SK-N-SH (cell line): ENCODE results near the gene NLGN2. TPM values are rescaled to one million over a fixed set of nuclear protein-coding genes. Genes with fewer than 3 reads are reported as not detected.
A peak's percentile ranks its signal among the peaks of the same experiment; 100 is the strongest.

Experiments used
- CTCF ChIA-PET: fragments of 300-600, 350-600 bp; formaldehyde crosslinking; extraction: SDS; loops from one replicate; lab custom pipeline; 2021; lab: Yijun Ruan, JAX
- POLR2A ChIA-PET: fragments of 350-600 bp; sonication (Branson Sonifier 250); formaldehyde crosslinking; extraction: SDS; loops from one replicate; lab custom pipeline; 2020; ENCODE audit warnings: antibody characterized with exemption, inconsistent platforms; lab: Yijun Ruan, JAX
- DNase-seq: peaks from one replicate; pipeline ENCODE4 v3.0.0; 2012
- H2AFZ ChIP-seq: fragments of 200-600 bp; sonication (generic); 2 replicates; pipeline ENCODE4 v1.8.1; 2016; ENCODE audit warnings: antibody characterized with exemption, mild to moderate bottlenecking, low read depth
- H3F3A ChIP-seq: fragments of 200-600 bp; sonication (generic); replicated peaks from 2 replicates; pipeline ENCODE3; 2016; ENCODE audit warnings: antibody characterized with exemption, mild to moderate bottlenecking; ENCODE audit not compliant: insufficient read depth
- H3K27ac ChIP-seq, 2 experiments: fragments of 200-500 bp in 1 of 2; fragments of 200-600 bp in 1 of 2; sonication (Bioruptor generic) in 1 of 2; sonication (generic), shearing (Covaris generic) in 1 of 2; 2 replicates each; pipeline versions ENCODE4 v1.5.1 to v1.6.1; 2014 to 2016; ENCODE audit warnings: low read depth in 2 of 2, inconsistent platforms in 1 of 2, low read length in 1 of 2, mild to moderate bottlenecking in 1 of 2, mixed read lengths in 1 of 2
- H3K27me3 ChIP-seq: fragments of 200-600 bp; sonication (generic), shearing (Covaris generic); 2 replicates; pipeline ENCODE4 v1.6.1; 2016; ENCODE audit warnings: mixed run types; ENCODE audit not compliant: insufficient read depth
- H3K36me3 ChIP-seq, 2 experiments: fragments of 200-500 bp in 1 of 2; fragments of 200-600 bp in 1 of 2; sonication (Bioruptor generic) in 1 of 2; sonication (generic) in 1 of 2; replicated peaks in 1 of 2; 2 replicates each; pipeline versions ENCODE3 to v1.5.1; 2014 to 2016; ENCODE audit warnings: low read length in 1 of 2, mild to moderate bottlenecking in 1 of 2; ENCODE audit not compliant: insufficient read depth in 2 of 2, control insufficient read depth in 1 of 2
- H3K4me1 ChIP-seq, 2 experiments: fragments of 200-500 bp in 1 of 2; fragments of 200-600 bp in 1 of 2; sonication (Bioruptor generic) in 1 of 2; sonication (generic), shearing (Covaris generic) in 1 of 2; 2 replicates each; pipeline versions ENCODE4 v1.5.1 to v1.6.1; 2014 to 2016; ENCODE audit warnings: low read depth in 1 of 2, low read length in 1 of 2, mixed run types in 1 of 2; ENCODE audit not compliant: insufficient read depth in 2 of 2, control insufficient read depth in 1 of 2
- H3K4me2 ChIP-seq: fragments of 200-600 bp; sonication (generic), shearing (Covaris generic); 2 replicates; pipeline ENCODE4 v1.6.1; 2017; ENCODE audit warnings: mixed run types
- H3K4me3 ChIP-seq, 2 experiments: fragments of 200-500 bp in 1 of 2; fragments of 200-600 bp in 1 of 2; sonication (Bioruptor generic) in 1 of 2; sonication (generic), shearing (Covaris generic) in 1 of 2; 2 replicates each; pipeline versions ENCODE4 v1.5.1 to v1.8.1; 2014 to 2016; ENCODE audit warnings: low read depth in 2 of 2, inconsistent platforms in 1 of 2, low read length in 1 of 2, mild to moderate bottlenecking in 1 of 2, mixed read lengths in 1 of 2, moderate library complexity in 1 of 2
- H3K79me2 ChIP-seq: fragments of 200-600 bp; sonication (generic); 2 replicates; pipeline ENCODE4 v1.8.1; 2017; ENCODE audit warnings: mild to moderate bottlenecking; ENCODE audit not compliant: insufficient read depth
- H3K9ac ChIP-seq: fragments of 200-600 bp; sonication (generic); 2 replicates; pipeline ENCODE4 v1.6.1; 2017; ENCODE audit warnings: mixed run types
- H3K9me2 ChIP-seq: fragments of 200-600 bp; sonication (generic); 2 replicates; pipeline ENCODE4 v1.6.1; 2017; ENCODE audit warnings: mixed run types
- H3K9me3 ChIP-seq: fragments of 200-600 bp; sonication (generic); 2 replicates; pipeline ENCODE4 v1.6.1; 2017; ENCODE audit warnings: mixed run types, mild to moderate bottlenecking, moderate library complexity
- H4K20me1 ChIP-seq: fragments of 200-600 bp; sonication (generic); 2 replicates; pipeline ENCODE4 v1.6.1; 2017; ENCODE audit warnings: mild to moderate bottlenecking, mixed run types; ENCODE audit not compliant: insufficient read depth
- CHD2 ChIP-seq: fragments of 150-350 bp; IDR thresholded peaks from 2 replicates; pipeline ENCODE4 v1.6.1; 2018; ENCODE audit warnings: low read length; ENCODE audit not compliant: partially characterized antibody
- ELF1 ChIP-seq: IDR thresholded peaks from 2 replicates; pipeline ENCODE4 v1.4.0; 2012
- EP300 ChIP-seq, 2 experiments: IDR thresholded peaks; 2 replicates each; pipeline versions ENCODE4 v1.4.0 to v1.6.1; 2012; ENCODE audit warnings: borderline replicate concordance in 1 of 2, low read depth in 1 of 2, low read length in 1 of 2
- GATA2 ChIP-seq: sonication (generic); formaldehyde crosslinking; IDR thresholded peaks from 2 replicates; pipeline ENCODE4 v1.5.0; 2020; ENCODE audit warnings: mild to moderate bottlenecking, missing genetic modification reagents
- IRF3 ChIP-seq: fragments of 150-350 bp; IDR thresholded peaks from 2 replicates; pipeline ENCODE4 v1.6.1; 2016; ENCODE audit warnings: mild to moderate bottlenecking, low read depth, low read length
- NFIC ChIP-seq: IDR thresholded peaks from 2 replicates; pipeline ENCODE4 v1.4.0; 2012; ENCODE audit warnings: borderline replicate concordance
- NRF1 ChIP-seq: IDR thresholded peaks from 2 replicates; pipeline ENCODE4 v1.6.1; 2012; ENCODE audit warnings: low read depth, mild to moderate bottlenecking, low read length
- PBX3 ChIP-seq: IDR thresholded peaks from 2 replicates; pipeline ENCODE4; 2012
- RCOR1 ChIP-seq: fragments of 150-350 bp; IDR thresholded peaks from 2 replicates; pipeline ENCODE4 v1.6.1; 2017; ENCODE audit warnings: antibody characterized with exemption, low read length
- RXRA ChIP-seq: IDR thresholded peaks from 2 replicates; pipeline ENCODE4 v1.4.0; 2012; ENCODE audit warnings: low read depth, mild to moderate bottlenecking, borderline replicate concordance
- SIN3A ChIP-seq: IDR thresholded peaks from 2 replicates; pipeline ENCODE4 v1.6.1; 2012; ENCODE audit warnings: low read depth, mild to moderate bottlenecking, low read length, moderate library complexity, borderline replicate concordance
- SMC3 ChIP-seq: IDR thresholded peaks from 2 replicates; pipeline ENCODE4 v1.6.1; 2012; ENCODE audit warnings: low read depth, low read length, improper control_type of control experiment
- TAF1 ChIP-seq: IDR thresholded peaks from 2 replicates; pipeline ENCODE4 v1.6.1; 2012; ENCODE audit warnings: low read depth, mild to moderate bottlenecking, low read length, moderate library complexity, borderline replicate concordance
- TEAD4 ChIP-seq: IDR thresholded peaks from 2 replicates; pipeline ENCODE4 v1.4.0; 2012; ENCODE audit warnings: mild to moderate bottlenecking, borderline replicate concordance; ENCODE audit not compliant: insufficient read depth
- WGBS: methylation state at CpG from one replicate; pipeline ENCODE4 v1.1.6; 2017; ENCODE audit warnings: low lambda C conversion rate; 5-methylcytosine and 5-hydroxymethylcytosine counted together
- polyA plus RNA-seq, 3 experiments: library from polyadenylated mRNA; depleted of rRNA; stranded (reverse); fragments of >200 nt; gene quantifications; 2 replicates each; pipeline ENCODE4 v1.2.3, GENCODE V29; 2012

Gene NLGN2
- polyA plus RNA-seq, 1 of the 3 experiments (the other 2 are of a cell fraction): 29.9 TPM

DNA sequence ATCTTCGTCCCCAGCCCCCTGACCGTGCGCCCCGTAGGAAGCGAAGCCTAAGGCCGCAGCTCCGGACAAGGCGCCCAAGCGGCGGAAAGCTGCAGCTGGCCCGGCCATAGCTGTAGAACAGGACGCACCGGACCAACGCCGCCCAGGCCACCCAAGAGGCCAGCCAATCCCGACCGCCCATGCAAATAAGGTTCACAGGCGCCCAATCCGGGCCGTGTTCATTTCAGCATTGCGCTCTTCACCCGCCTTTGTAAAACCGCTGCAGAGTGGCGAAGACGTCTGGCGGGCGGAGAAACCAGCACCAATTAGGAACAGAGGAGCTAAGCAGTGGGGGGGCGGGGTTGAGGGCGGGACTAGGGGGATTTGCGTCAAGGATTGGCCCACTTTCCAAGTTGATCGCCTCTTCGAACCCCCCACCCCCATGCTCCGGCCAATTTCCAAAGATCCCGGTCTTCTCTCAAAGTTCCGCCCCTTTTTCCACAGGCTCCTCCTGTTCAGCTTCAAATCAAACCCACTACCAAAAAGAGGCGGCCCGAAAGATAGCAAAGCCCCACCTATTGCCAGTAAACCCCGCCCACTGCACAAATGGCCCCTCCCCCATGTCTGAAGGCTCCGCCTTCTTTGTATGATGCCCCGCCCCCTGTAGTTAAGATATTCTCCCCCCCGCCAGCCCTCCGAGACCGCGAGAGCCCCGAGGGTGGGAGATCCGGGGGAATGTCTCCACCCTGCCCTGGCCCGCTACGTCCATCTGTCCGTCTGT, 3.5 kb upstream of the NLGN2 start, which contains the start of gene TMEM256 (continued):
- TF ChIP-seq EP300 (IDR thresholded peaks at IDR 0.05; ENCODE audit: borderline replicate concordance in 1 of 2, low read depth in 1 of 2, low read length in 1 of 2) (0 out of 4 replicates have a peak, but pooled peaks of 1 of the 2 experiments have one; percentile 24), RXRA (no peak), NRF1 (no peak), ELF1 (no peak), PBX3 (no peak; the same call in 1 of the 2 replicates), NFIC (no peak), CHD2 (peak; percentile 94), SMC3 (no peak), RCOR1 (no peak), TAF1 (peak; percentile 85), IRF3 (peak; percentile 67; the same call in 1 of the 2 replicates), GATA2 (no peak), TEAD4 (no peak)

- ChIA-PET POLR2A (interaction anchor here (0.7 to 1.5 kb wide), 9 partner anchors 11 to 228 kb away, joined by 3 to 13 read pairs (median 4); partner anchors contain the start of genes FGF11, MPDU1, NEURL4 and PLSCR3), CTCF (interaction anchor here (0.6 to 4.9 kb wide), 6 partner anchors 10 to 263 kb away, joined by 3 to 28 read pairs (median 4); partner anchors contain the start of gene TMEM95)
- peaks cover 49% of the 10 kb centered on the region for H3K79me2 ChIP-seq
- peak; percentile 89 for DNase-seq
- H3K9me2 ChIP-seq: no peaks in the 10 kb centered on the region
- H3K4me1 ChIP-seq: peaks cover 5 to 21% of the 10 kb centered on the region in 2 experiments; a peak in 2 of 4 replicates
- TF ChIP-seq EP300 (IDR thresholded peaks at IDR 0.05; ENCODE audit: borderline replicate concordance in 1 of 2, low read depth in 1 of 2, low read length in 1 of 2) (0 out of 4 replicates have a peak, but pooled peaks of 1 of the 2 experiments have one; percentile 0), TEAD4 (no peak), ELF1 (no peak), TAF1 (0 out of 2 replicates have a peak, but pooled peaks have one; percentile 64), SIN3A (0 out of 2 replicates have a peak, but pooled peaks have one; percentile 13), NRF1 (peak; percentile 29; the same call in 1 of the 2 replicates)
- H3K9ac ChIP-seq: peak overlapping the region; percentile 94
- no peaks in the 10 kb centered on the region for H3K9me3 ChIP-seq
- peak overlapping the region; percentile 100 for H3K4me2 ChIP-seq
- peaks cover 11% of the 10 kb centered on the region; the same call in 1 of the 2 replicates for H4K20me1 ChIP-seq
- H2AFZ ChIP-seq: peak overlapping the region; percentile 66
- peak overlapping the region; percentile 76 to 88 for H3K27ac ChIP-seq
- H3K4me3 ChIP-seq: peak overlapping the region; percentile 78 to 91
- H3F3A ChIP-seq: peaks cover 16% of the 10 kb centered on the region
- WGBS: 1% methylated on average over 31 of the region's 65 CpGs
- no peaks in the 10 kb centered on the region for H3K27me3 ChIP-seq
- peaks cover 13 to 18% of the 10 kb centered on the region in 2 experiments for H3K36me3 ChIP-seq
Observed at GRCh38 chr17:7404737-7405349, 2.8 kb upstream of the NLGN2 start.
